NCI-H1694 (cell line): ENCODE data around the gene C12orf57.

Source experiments
- DNase-seq: peaks from one replicate; lab custom pipeline; 2025; lab: John Stamatoyannopoulos, UW

Gene C12orf57

GRCh38 chr12:6937481-6938352 lies 6.1 kb upstream of the C12orf57 start:
- peak; percentile 99 for DNase-seq

DNA sequence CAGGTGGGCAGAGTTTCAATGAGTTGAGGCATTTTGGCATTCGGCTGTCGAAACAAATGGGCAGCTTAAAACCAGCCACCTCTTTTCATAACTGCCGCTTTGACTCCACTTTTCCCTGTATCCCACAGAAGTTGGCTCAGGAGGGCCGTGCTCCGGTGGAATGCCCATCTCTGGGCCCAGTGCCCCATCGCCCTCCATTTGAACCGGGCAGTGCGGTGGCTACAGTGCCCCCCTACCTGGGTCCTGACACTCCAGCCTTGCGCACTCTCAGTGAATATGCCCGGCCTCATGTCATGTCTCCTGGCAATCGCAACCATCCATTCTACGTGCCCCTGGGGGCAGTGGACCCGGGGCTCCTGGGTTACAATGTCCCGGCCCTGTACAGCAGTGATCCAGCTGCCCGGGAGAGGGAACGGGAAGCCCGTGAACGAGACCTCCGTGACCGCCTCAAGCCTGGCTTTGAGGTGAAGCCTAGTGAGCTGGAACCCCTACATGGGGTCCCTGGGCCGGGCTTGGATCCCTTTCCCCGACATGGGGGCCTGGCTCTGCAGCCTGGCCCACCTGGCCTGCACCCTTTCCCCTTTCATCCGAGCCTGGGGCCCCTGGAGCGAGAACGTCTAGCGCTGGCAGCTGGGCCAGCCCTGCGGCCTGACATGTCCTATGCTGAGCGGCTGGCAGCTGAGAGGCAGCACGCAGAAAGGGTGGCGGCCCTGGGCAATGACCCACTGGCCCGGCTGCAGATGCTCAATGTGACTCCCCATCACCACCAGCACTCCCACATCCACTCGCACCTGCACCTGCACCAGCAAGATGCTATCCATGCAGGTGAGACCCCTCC lies 5.2 kb upstream of the C12orf57 start:
- DNase-seq: no peak

DNA sequence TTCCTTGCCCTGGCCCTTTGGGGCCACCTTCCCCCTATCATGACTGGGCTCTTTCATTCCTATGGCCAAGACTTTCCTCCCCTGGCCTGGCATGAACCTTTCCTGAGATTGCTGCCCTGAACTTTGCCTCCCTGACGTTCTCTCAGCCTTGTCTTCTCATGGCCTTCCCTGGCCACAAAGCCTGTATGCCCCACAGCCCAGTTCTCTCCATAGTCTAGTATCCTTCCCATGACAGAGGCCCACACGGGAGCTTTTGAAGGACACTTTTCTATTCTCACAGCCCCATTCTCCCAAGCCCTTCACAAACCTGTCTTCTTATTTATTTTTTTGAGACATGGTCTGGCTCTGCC lies 4.7 kb upstream of the C12orf57 start:
- no peak for DNase-seq

GRCh38 chr12:6941267-6941666 lies 2.6 kb upstream of the C12orf57 start:
- DNase-seq: no peak

DNA sequence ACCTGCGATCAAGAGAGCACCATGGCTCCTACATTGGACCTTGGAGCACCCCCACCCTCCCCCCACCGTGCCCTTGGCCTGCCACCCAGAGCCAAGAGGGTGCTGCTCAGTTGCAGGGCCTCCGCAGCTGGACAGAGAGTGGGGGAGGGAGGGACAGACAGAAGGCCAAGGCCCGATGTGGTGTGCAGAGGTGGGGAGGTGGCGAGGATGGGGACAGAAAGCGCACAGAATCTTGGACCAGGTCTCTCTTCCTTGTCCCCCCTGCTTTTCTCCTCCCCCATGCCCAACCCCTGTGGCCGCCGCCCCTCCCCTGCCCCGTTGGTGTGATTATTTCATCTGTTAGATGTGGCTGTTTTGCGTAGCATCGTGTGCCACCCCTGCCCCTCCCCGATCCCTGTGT lies 2.0 kb upstream of the C12orf57 start:
- no peak for DNase-seq

DNA sequence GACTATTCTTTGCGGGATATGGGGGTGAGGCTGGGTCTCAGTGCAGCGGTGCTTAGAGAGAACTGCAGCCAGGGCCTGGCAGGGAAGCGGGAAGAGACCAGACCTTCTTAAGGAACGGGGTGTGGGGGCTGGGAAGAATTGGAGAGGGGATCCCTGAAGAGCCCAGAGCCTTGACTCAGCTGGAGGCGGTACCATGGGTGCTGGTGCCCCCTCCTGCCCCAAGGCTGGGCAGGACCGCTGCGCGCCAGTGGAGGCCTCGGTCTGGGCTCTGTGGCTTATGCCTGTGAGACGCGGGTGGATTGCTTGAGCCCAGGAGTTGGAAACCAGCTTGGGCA lies 1.5 kb upstream of the C12orf57 start:
- no peak for DNase-seq

- peak; percentile 95 for DNase-seq
Observed at GRCh38 chr12:6943389-6943721, 467 bp upstream of the C12orf57 start.

DNA sequence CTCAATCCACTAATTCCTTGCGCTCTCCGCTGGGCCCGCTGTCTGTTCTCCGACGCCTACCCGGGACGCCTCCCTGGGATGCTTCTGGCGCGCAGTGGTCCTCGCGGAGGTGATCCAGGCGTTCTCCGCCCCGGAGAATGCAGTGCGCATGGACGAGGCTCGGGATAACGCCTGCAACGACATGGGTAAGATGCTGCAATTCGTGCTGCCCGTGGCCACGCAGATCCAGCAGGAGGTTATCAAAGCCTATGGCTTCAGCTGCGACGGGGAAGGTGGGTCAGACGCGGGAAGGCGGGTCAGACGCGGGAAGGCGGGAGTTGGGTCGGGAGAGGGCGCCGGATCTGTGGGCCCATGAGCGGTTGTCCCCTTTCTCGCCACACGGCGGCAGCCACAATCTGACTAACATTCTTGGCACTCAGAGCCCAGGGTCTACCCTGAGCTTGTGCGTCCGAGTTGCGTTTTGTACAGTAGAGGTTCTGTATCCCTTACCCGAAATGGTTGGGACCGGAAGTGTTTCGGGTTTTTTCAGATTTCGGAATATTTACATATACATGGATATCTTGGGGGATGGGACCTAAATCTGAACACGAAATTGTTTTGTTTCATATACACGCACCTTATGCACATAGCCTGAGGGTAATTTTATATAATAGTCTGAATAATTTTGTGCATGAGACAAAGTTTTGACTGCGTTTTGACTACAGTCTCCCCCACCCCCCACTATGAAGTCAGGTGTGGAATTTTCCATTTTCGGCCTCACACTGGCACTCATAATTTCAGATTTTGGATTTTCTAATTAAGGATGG lies 762 bp downstream of the C12orf57 start:
- peak; percentile 95 for DNase-seq

- DNase-seq: no peak
Observed at GRCh38 chr12:6945613-6946012, 1.8 kb downstream of the C12orf57 start.

- DNase-seq: no peak
Observed at GRCh38 chr12:6946033-6946919, 2.5 kb downstream of the C12orf57 start.

GRCh38 chr12:6946920-6947374 lies 3.1 kb downstream of the C12orf57 start:
- no peak for DNase-seq

- DNase-seq: no peak
Observed at GRCh38 chr12:6947615-6948014, 3.8 kb downstream of the C12orf57 start.

GRCh38 chr12:6948873-6949594 lies 5.2 kb downstream of the C12orf57 start:
- DNase-seq: no peak

- DNase-seq: no peak
Observed at GRCh38 chr12:6950401-6950801, 6.6 kb downstream of the C12orf57 start.

- no peak for DNase-seq
Observed at GRCh38 chr12:6950811-6951540, 7.2 kb downstream of the C12orf57 start, which contains the start of gene PTPN6. PTPN6 (plus strand) TSS chr12:6951356; CDS start chr12:6951513, 157 bp downstream.

DNA sequence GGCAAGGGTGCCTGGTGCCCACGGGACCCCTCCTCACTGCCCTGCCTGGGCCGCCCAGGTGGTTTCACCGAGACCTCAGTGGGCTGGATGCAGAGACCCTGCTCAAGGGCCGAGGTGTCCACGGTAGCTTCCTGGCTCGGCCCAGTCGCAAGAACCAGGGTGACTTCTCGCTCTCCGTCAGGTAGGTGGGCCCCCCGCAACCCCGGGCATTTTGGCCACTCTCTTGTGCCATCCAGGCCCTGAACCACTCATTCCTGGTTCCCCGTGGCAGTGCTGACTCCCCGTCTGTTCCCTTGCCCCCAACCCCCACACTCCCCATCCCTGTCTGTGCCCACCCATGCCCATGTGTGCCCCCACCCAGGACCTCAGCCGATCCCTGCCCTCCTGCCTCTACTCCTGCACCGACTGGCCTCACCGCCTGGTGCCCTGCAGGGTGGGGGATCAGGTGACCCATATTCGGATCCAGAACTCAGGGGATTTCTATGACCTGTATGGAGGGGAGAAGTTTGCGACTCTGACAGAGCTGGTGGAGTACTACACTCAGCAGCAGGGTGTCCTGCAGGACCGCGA lies 7.8 kb downstream of the C12orf57 start:
- DNase-seq: no peak

GRCh38 chr12:6952121-6952862 lies 8.5 kb downstream of the C12orf57 start:
- DNase-seq: no peak

DNA sequence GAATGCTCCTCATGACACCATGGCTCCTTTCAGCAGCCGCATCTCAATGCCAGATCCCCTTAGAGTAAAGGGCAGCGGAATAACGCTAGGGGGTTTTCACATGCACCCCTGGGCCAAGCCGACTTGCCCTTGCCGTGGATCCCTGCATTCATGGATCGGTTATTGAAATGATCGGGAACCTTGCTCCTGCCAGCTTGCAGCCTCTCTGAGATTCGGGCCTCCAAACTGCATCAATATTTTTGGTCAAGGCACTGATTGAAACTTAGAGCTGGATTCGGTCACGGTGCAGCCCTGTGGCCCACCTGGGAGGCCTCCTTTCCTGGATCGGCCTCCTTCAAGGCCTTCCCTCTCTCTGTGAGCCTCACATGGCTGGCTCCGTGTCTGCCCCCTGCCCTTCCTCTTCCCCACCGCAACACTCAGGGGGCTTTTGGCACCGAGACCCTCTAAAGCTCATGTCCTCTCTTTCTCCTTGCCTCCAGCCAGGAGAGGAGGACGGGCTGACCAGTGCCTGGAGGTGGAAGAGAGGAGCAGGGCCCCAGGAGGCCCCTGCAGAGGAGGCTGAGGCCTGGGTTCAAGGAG lies 9.1 kb downstream of the C12orf57 start:
- DNase-seq: no peak
